Caco-2 (cell line): ENCODE measurements around the gene NOVA2. TPM values are rescaled to one million over a fixed set of nuclear protein-coding genes. Genes with fewer than 3 reads are reported as not detected.

ENCODE experiments used
- BruUV-seq: library from RNA; stranded (reverse); fragments of 400-500 nt; replicated peaks from 2 replicates; lab custom pipeline; 2021; lab: Mats Ljungman, UMichigan
- CTCF ChIA-PET: fragments of 300-600 bp; sonication (Branson Sonifier 250); formaldehyde crosslinking; loops from one replicate; lab custom pipeline; 2022; ENCODE audit warnings: antibody characterized with exemption; lab: Charles Lee
- POLR2A ChIA-PET: fragments of 300-600 bp; sonication (Branson Sonifier 250); formaldehyde crosslinking; loops from one replicate; lab custom pipeline; 2022; ENCODE audit warnings: antibody characterized with exemption; lab: Charles Lee
- DNase-seq, 2 experiments: peaks; one replicate each; pipeline versions ENCODE4 v3.0.0 to v3.0.0-alpha.2; 2020 to 2022
- H3K27me3 ChIP-seq: replicated peaks from 2 replicates; pipeline ENCODE4 v1.6.0; 2011; ENCODE audit warnings: low read length; ENCODE audit not compliant: control insufficient read depth, insufficient read depth
- H3K36me3 ChIP-seq: 2 replicates; pipeline ENCODE4 v1.5.1; 2011; ENCODE audit warnings: low read length; ENCODE audit not compliant: control insufficient read depth, insufficient read depth
- H3K4me1 ChIP-seq: fragments of 250-450 bp; sonication (Bioruptor Pico); 2 replicates; pipeline ENCODE4 v1.5.1; 2020; ENCODE audit warnings: mild to moderate bottlenecking
- H3K4me3 ChIP-seq: 2 replicates; pipeline ENCODE4 v1.5.1; 2011; ENCODE audit warnings: low read depth, mild to moderate bottlenecking, control low read depth, low read length
- H3K9me3 ChIP-seq: fragments of 250-450 bp; sonication (Bioruptor Pico); 2 replicates; pipeline ENCODE4 v1.5.1; 2020; ENCODE audit warnings: mild to moderate bottlenecking, moderate library complexity
- H3K27ac Mint-ChIP-seq: one replicate; pipeline ENCODE4 v1.8.0; 2022; ENCODE audit warnings: mixed read lengths; ENCODE audit not compliant: unreplicated experiment
- H3K27me3 Mint-ChIP-seq: one replicate; pipeline ENCODE4 v1.8.0; 2022; ENCODE audit warnings: mixed read lengths; ENCODE audit not compliant: insufficient read depth, unreplicated experiment
- H3K36me3 Mint-ChIP-seq: one replicate; pipeline ENCODE4 v1.8.0; 2022; ENCODE audit warnings: mild to moderate bottlenecking, mixed read lengths; ENCODE audit not compliant: insufficient read depth, unreplicated experiment
- H3K4me1 Mint-ChIP-seq: one replicate; pipeline ENCODE4 v1.8.0; 2022; ENCODE audit warnings: low read depth, mixed read lengths; ENCODE audit not compliant: unreplicated experiment
- H3K4me3 Mint-ChIP-seq: one replicate; pipeline ENCODE4 v1.8.0; 2022; ENCODE audit warnings: mild to moderate bottlenecking, moderate library complexity, mixed read lengths; ENCODE audit not compliant: unreplicated experiment
- H3K9me3 Mint-ChIP-seq: one replicate; pipeline ENCODE4 v1.8.0; 2022; ENCODE audit warnings: mixed read lengths; ENCODE audit not compliant: unreplicated experiment
- CTCF ChIP-seq, 2 experiments: fragments of 200-600 bp in 1 of 2; IDR thresholded peaks; 1 replicate in 1 of 2; 2 replicates in 1 of 2; pipeline versions ENCODE4 v1.5.1 to v1.8.0; 2011 to 2022; ENCODE audit warnings: antibody characterized with exemption in 1 of 2, control low read depth in 1 of 2, inconsistent platforms in 1 of 2, low read depth in 1 of 2, low read length in 1 of 2, mild to moderate bottlenecking in 1 of 2, moderate library complexity in 1 of 2; ENCODE audit not compliant: insufficient read depth in 1 of 2, severe bottlenecking in 1 of 2, unreplicated experiment in 1 of 2
- intact Hi-C: fragments of 100-400 bp; cut with micrococcal nuclease; formaldehyde crosslinking; loops from one replicate; pipeline ENCODE4 v1.10.0; 2022; ENCODE audit not compliant: unreplicated experiment
- total RNA-seq: library from RNA; stranded (reverse); gene quantifications from 2 replicates; pipeline ENCODE4 v1.2.3, GENCODE V29; 2022

NOVA2 gene
- total RNA-seq, 1 experiment from 2014 or later = 0.05 TPM

GRCh38 chr19:45908956-45909355 is 64.7 kb downstream of the NOVA2 start:
- Mint-ChIP-seq H3K4me3 (no peak overlapping the region), H3K27ac (no peak overlapping the region), H3K36me3 (peaks cover 7% of the 10 kb centered on the region), H3K4me1 (peaks cover 11% of the 10 kb centered on the region), H3K9me3 (no peaks in the 10 kb centered on the region), H3K27me3 (no peaks in the 10 kb centered on the region)
- intact Hi-C loops = no loop called here
- H3K36me3 ChIP-seq = no peaks in the 10 kb centered on the region
- CTCF ChIA-PET = interaction anchor here (0.6 kb wide), 1 partner anchor 103 kb away, joined by 3 read pairs; no protein-coding TSS in a partner anchor
- no peaks in the 10 kb centered on the region for H3K27me3 ChIP-seq
- TF ChIP-seq CTCF (IDR thresholded peaks at IDR 0.05; ENCODE audit: insufficient read depth in 1 of 2, low read depth in 1 of 2, low read length in 1 of 2, severe bottlenecking in 1 of 2, unreplicated experiment in 1 of 2) = no peak
- peaks cover 14% of the 10 kb centered on the region for H3K4me1 ChIP-seq
- no TSS peak for BruUV-seq
- H3K4me3 ChIP-seq = no peak overlapping the region
- POLR2A ChIA-PET = no interaction called here
- no peaks in the 10 kb centered on the region for H3K9me3 ChIP-seq
- DNase-seq = no peak

- H3K4me1 ChIP-seq = peaks cover 8% of the 10 kb centered on the region
- H3K9me3 ChIP-seq = no peaks in the 10 kb centered on the region
- no TSS peak for BruUV-seq
- no peak overlapping the region for H3K4me3 ChIP-seq
- no peak overlapping the region for H3K27ac Mint-ChIP-seq
- no peaks in the 10 kb centered on the region for H3K27me3 ChIP-seq
- POLR2A ChIA-PET = no interaction called here
- intact Hi-C loops = no loop called here
- CTCF ChIA-PET = no interaction called here
- DNase-seq = no peak
- no peak overlapping the region for H3K4me3 Mint-ChIP-seq
- TF ChIP-seq CTCF (IDR thresholded peaks at IDR 0.05; ENCODE audit: insufficient read depth in 1 of 2, low read depth in 1 of 2, low read length in 1 of 2, severe bottlenecking in 1 of 2, unreplicated experiment in 1 of 2) = no peak
- no peaks in the 10 kb centered on the region for H3K9me3 Mint-ChIP-seq
- H3K4me1 Mint-ChIP-seq = peaks cover 4% of the 10 kb centered on the region
- no peaks in the 10 kb centered on the region for H3K36me3 ChIP-seq
- H3K36me3 Mint-ChIP-seq = peaks cover 13% of the 10 kb centered on the region
- no peaks in the 10 kb centered on the region for H3K27me3 Mint-ChIP-seq
Measured at GRCh38 chr19:45906221-45906620, 67.4 kb downstream of the NOVA2 start.

GRCh38 chr19:45905011-45905410 is 68.7 kb downstream of the NOVA2 start:
- H3K27me3 ChIP-seq = no peaks in the 10 kb centered on the region
- ChIA-PET CTCF (no interaction called here), POLR2A (no interaction called here)
- H3K27ac Mint-ChIP-seq = no peak overlapping the region
- no TSS peak for BruUV-seq
- peaks cover 2% of the 10 kb centered on the region; the same call in 1 of the 2 replicates for H3K36me3 ChIP-seq
- no peak overlapping the region for H3K4me3 Mint-ChIP-seq
- peaks cover 23% of the 10 kb centered on the region for H3K36me3 Mint-ChIP-seq
- no peaks in the 10 kb centered on the region for H3K9me3 ChIP-seq
- H3K4me1 Mint-ChIP-seq = no peaks in the 10 kb centered on the region
- DNase-seq = no peak
- H3K27me3 Mint-ChIP-seq = no peaks in the 10 kb centered on the region
- H3K4me3 ChIP-seq = no peak overlapping the region
- peaks cover 5% of the 10 kb centered on the region for H3K4me1 ChIP-seq
- intact Hi-C loops = no loop called here
- no peak for TF ChIP-seq CTCF (IDR thresholded peaks at IDR 0.05; ENCODE audit: insufficient read depth in 1 of 2, low read depth in 1 of 2, low read length in 1 of 2, severe bottlenecking in 1 of 2, unreplicated experiment in 1 of 2)
- no peaks in the 10 kb centered on the region for H3K9me3 Mint-ChIP-seq
